NCI-H2029 (cell line): ENCODE results near the gene NAPSA.

Experiments
- DNase-seq: peaks from one replicate; lab custom pipeline; 2025; lab: John Stamatoyannopoulos, UW

NAPSA gene

DNA sequence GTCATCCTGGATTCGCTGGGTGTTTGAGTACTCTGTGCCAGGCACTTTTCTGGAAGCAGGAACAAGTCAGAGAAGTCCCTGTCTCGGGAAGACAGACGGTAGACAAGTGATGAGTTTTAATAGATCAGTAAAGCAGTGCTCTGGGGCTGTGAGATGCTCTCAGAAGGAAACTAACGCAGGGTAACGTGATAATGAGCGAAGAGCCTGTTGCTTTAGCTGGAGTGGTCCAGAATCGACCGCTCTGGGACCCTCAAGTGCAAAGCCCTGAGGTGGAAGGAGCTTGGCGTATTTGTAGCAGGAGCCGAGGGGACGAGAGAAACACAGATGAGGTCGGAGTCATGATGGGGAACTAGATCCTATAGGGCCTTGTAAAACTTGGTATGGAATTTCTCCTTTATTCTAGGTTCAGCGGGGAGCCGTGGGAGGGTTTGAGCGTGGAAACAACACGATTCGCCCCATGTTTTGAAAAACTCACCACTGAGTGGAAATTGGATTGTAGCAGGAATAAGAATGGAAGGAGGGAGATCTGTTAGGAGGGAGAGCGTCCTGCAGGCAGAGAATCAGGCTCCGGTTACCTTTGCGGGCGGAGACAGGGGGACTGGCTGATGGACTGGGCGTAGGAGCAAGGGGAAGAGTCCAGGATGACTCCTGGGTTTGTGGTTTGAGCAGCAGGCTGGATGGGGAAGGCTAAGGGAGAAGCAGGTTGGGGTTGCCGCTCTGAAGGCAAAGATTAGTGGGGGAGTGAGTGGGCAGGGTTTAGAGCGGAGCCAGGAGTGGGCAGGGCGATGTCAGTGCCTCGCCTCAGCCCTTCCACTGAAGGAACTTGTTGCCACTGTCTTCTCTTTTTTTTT, 19.5 kb upstream of the NAPSA start:
- DNase-seq, result no peak

DNA sequence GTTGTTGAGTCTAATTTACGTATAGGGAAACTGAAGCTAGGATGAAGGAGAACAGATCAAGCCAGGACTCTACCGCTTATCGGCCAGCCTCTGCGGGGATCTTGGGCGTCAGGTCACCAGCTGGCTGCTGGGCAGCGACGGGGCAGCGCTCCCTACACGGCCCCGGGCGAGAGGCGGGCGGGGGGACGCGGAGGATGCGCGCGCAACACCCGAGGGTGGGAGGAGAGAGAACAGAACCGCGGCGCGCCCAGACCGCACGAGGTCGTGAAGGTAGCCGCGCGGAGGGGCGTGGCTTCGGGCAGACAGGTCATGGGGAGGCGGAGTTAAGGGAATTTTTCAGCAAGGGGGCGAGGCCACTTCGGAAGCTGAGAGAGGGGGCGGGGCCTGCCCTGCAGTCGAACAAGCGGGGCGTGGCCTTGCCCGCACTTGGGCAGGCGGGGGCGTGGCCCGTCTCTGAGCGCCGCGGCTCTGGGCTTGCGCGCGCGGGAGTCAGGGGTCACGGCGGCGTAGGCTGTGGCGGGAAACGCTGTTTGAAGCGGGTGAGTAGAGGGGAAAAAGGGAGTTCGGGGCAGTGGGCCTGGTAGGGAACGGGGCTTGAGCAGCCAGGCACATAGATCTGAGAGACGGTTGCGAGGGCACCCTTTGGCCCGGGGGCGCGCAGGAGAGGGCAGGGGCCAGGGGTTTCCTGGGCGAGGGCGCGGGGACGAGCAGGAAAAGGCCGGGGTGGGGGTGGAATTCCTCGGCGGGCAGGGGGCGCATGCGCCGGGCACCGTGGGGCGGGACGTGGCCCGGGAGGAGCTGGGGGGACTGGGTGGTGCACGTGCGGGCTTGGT, 18.6 kb upstream of the NAPSA start, which contains the start of gene POLD1:
TSS of gene POLD1 (plus strand) at position 496 of the 833 bp plus-strand sequence. CDS start 14,505 bp downstream, outside the sequence.
- DNase-seq, result peak; percentile 99

DNA sequence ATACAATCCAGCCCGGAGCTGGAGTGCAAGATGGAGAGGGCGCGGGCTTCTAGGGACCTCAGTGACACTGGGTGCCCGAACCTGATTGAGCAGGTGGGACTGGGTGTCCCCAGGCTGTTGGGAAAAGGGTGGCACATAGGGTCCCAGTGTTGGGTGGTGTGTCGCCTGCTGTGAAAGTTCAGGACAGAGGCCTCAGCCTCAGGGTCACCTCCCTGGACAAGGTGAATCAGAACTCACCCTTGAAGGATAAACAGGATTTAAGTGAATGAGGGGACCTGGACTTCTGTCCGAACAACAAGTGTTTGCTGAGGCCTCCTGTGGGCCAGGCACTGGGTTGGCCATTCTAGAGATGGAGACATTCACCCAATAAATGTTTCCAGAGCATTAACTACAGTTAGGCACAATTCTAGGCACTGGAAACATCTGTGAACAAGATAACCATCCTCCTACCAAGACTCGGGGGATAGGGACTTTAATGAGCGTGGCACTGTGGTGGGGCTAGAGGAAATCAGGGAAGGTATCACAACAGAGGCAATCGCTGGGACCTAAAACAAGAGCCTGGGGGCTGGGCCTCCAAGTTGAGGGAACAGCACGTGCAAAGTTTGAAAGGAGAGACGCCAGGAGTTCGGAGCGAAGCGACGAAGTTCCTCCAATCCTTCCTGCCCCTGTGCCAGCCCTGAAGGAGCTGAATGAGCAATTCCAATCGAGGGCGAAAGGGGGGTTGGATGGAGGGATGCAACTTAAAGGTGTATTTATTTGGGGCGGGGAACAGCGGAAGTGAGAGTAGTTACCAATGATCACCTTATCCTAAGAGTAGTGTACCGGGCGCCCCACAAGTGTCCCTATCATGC, 17.8 kb upstream of the NAPSA start:
- DNase-seq, result no peak

DNA sequence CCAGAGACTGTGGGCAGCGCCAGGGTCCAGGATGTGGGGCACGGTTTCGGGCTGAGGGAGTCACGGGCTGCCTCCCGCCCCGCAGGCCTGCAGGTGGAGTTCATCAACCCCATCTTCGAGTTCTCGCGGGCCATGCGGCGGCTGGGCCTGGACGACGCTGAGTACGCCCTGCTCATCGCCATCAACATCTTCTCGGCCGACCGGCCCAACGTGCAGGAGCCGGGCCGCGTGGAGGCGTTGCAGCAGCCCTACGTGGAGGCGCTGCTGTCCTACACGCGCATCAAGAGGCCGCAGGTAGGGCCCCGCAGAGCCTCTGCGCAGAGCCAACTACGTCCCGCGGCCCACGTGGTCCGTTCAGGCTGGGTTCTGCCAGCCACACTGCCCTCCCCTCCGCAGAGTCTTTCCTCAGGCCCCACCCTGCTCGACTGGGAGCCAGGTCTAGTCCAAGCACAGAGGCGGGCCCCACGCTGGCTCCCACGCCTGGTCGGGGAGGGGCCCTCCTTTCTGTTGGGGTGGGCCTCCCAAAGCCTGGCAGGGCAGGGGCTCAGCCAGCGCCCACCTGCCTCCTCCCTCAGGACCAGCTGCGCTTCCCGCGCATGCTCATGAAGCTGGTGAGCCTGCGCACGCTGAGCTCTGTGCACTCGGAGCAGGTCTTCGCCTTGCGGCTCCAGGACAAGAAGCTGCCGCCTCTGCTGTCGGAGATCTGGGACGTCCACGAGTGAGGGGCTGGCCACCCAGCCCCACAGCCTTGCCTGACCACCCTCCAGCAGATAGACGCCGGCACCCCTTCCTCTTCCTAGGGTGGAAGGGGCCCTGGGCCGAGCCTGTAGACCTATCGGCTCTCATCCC, 16.7 kb upstream of the NAPSA start:
- no peak for DNase-seq

DNA sequence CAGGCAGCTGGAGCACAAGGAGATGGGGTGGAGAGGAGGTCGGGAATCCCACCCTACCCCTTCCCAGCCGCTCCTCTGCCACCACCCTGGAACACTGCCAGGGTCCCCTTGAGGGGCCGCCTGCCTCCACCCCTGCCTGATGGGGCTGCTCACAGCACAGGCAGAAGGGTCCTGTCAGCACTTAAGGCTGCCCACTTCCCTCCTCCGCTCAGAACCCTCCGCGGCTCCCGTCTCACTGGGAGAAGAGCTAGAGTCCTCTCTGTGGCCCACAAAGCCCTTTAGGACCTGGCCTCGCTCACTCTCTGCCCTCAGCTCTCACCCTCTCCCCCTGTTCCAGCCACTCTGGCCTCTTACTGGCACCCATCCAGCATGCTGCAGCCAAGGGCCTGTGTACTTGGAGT, 15.3 kb upstream of the NAPSA start:
- no peak for DNase-seq

DNA sequence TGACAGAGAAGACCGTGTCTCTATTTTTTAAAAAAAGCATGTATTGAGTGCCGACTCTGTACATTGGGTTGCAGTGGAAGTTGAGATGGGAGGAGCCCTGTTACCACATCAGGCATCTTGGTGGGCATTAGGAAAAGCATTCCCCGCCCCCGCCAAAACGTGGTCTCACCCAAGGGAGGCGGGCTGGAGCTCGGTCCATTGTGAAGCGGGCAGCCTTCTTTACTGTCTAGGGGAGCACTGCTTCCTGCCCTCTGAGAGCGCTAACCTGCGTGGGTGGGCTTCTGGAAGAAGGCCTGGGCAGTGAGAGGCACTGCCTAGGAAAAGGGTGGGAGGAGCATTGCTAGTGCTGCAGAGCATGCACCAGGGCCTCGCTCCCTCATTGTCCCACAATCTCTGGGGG, 14.7 kb upstream of the NAPSA start:
- DNase-seq, result no peak

DNA sequence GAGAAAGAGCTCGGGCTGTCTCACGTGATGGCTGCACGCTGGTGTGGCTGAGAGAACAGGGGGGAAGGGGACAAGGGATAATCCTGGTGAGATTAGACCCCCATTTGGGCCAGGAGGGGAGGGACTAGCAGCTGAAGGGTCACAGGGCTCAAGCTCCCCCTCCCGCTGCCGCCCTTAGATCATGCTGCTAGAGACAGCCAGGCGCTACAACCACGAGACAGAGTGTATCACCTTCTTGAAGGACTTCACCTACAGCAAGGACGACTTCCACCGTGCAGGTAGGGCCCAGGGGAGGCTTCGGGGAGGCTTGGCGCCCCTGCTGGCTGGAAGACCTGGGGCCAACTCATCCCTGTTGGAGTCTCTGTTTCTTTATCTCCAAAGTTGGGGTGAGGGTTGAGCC, 14.2 kb upstream of the NAPSA start:
- DNase-seq, result no peak

DNA sequence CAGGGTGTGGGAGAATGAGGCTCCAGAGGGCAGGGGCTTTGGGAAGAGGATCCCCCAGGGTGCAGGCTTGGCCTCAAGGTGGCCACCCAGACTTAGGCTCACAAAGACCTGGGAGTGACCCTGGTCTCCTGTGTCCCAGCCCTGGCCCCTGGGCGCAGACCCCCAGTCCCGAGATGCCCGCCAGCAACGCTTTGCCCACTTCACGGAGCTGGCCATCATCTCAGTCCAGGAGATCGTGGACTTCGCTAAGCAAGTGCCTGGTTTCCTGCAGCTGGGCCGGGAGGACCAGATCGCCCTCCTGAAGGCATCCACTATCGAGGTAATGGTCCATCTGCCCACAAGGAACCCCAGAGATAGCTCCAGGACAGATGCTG, 13.4 kb upstream of the NAPSA start:
- DNase-seq, result no peak

DNA sequence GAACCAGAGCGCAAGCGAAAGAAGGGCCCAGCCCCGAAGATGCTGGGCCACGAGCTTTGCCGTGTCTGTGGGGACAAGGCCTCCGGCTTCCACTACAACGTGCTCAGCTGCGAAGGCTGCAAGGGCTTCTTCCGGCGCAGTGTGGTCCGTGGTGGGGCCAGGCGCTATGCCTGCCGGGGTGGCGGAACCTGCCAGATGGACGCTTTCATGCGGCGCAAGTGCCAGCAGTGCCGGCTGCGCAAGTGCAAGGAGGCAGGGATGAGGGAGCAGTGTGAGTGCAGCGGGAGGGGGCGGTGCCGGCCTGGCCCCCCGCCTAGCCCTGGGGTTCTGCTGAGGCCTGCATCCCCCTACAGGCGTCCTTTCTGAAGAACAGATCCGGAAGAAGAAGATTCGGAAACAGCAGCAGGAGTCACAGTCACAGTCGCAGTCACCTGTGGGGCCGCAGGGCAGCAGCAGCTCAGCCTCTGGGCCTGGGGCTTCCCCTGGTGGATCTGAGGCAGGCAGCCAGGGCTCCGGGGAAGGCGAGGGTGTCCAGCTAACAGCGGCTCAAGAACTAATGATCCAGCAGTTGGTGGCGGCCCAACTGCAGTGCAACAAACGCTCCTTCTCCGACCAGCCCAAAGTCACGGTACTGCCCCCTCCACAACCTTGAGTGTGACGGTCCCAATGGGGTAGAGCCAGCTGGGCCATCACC, 12.9 kb upstream of the NAPSA start:
- DNase-seq, result no peak

DNA sequence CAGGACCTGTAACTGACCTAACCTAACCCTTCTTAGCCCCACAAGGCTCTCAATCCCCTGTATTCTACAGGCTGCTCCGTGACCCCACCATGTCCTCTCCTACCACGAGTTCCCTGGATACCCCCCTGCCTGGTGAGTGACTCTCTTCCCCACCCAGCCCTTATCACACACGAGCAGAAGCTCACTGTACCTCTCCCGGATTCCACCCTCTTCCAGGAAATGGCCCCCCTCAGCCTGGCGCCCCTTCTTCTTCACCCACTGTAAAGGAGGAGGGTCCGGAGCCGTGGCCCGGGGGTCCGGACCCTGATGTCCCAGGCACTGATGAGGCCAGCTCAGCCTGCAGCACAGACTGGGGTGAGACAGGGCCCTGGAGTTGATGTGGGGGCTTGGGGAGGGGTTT, 12.1 kb upstream of the NAPSA start:
- no peak for DNase-seq

DNA sequence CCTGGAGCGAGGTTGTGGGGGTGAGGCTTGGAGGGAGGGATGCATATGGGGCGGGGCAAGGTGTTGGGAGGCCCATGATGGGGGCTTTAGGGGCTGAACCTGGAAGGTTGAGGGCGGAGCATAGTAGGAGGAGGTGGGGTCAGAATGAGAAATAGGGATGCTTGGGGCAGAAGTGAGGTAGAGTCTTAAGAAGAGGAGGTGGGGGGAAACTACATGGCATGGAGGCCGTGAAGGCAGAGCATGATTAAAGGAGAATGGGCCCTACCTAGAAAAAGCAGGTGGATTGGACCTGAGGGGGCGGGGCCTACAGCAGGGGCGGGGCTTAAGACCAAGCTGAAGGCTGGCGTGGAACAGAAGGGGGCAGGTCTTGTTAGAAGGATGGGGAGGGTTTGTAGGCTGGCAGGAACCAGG, 11.6 kb upstream of the NAPSA start:
- peak; percentile 23 for DNase-seq

DNA sequence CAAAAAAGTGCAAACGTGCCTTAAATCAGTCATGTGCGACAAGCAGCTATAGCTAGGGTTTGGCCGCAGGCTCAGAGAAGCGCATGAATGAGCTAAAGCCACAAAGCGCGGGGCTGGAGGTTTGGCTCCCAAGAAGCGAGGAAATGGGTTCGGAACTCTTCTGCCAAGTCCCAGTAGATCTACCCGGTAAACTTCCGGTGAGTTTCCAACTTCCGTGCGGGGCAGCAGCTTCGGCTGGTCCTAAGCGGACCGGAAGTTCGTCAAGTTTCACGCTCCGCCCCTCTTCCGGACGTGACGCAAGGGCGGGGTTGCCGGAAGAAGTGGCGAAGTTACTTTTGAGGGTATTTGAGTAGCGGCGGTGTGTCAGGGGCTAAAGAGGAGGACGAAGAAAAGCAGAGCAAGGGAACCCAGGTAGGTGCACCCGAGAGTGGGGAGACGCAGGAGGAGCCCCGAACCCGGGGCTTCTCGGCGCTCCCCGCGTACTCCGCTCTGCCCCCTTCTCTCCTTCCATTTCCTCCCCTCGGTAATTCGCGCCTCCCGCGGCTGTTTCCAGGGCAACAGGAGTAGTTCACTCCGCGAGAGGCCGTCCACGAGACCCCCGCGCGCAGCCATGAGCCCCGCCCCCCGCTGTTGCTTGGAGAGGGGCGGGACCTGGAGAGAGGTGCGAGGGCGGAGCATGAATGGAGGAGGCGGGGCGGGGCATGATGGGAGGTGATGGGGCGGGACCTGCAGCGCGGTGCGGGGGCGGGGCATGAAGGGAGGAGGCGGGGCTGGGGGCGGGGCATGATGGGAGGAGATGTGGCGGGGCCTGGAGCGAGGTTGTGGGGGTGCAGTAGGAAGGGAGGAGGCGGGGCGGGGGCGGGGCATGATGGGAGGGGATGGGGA, 11.0 kb upstream of the NAPSA start, which contains the start of gene NR1H2:
TSS of gene NR1H2 (plus strand) at position 292 of the 885 bp plus-strand sequence. CDS start 1,149 bp downstream, outside the sequence.
- peak; percentile 97 for DNase-seq

DNA sequence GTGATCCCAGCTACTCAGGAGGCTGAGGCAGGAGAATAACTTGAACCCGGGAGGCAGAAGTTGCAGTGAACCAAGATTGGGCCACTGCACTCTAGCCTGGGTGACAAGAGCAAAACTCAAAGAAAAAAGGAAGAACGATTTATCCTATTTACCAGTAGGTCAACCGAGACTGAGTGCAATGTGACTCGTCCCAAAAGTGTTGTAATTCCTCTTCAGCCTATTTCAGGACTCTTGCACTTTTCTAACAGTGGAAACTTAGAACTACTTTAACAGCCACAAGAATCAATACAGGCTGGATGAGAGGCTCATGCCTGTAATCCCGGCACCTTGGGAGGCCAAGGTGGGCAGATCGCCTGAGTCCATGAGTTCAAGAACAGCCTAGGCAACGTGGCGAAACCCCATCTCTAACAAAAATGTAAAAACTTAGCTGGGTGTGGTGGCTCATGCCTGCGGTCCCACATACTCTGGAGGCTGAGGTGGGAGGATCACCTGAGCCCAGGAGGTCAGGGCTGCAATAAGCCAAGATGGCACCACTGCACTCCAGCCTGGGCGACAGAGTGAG, 6.6 kb upstream of the NAPSA start:
- DNase-seq, result no peak

DNA sequence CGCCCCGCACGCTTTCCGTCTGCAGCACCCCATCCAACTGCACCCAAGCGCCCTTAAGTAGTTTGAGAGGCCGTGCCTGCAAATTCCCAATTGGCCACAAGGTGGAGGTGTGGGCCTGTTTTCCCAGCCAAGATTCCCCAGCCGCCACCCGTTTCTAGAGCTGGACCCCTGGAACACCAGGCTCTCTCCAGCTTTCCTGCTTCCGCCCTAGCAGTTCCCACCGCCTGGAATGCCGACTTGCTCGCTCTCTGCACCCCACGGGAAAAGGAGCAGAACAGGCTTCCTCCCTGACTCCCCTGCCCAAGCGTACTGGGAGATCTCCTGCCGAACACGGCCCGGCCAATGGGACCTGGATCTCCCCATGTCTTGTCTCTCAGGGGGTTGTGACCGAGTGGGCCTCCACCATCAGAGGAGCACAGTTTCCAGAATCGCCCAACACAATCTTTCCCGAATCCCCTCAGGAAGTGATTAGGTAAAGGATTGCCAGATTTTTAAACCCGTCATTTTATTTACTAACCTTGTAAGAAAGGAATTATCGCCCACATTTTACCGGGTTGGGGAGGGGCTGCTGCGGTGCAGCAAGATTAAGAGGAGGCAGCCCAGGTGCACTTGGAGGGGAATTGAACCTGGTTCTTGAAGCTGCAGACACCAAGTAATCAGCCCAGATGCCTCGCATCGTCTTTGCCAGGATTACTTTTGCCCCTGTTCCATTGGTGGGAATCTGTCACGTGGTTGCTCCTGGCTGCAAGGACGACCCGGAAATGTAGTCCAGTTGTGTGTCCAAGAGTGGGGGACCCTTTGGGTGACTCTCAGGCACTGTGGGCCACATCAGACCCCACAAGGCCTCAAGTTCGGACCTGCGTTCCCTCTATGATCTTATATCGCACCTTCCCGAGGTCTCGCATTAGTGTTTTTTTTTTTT, 3.5 kb upstream of the NAPSA start:
- peak; percentile 88 for DNase-seq

DNA sequence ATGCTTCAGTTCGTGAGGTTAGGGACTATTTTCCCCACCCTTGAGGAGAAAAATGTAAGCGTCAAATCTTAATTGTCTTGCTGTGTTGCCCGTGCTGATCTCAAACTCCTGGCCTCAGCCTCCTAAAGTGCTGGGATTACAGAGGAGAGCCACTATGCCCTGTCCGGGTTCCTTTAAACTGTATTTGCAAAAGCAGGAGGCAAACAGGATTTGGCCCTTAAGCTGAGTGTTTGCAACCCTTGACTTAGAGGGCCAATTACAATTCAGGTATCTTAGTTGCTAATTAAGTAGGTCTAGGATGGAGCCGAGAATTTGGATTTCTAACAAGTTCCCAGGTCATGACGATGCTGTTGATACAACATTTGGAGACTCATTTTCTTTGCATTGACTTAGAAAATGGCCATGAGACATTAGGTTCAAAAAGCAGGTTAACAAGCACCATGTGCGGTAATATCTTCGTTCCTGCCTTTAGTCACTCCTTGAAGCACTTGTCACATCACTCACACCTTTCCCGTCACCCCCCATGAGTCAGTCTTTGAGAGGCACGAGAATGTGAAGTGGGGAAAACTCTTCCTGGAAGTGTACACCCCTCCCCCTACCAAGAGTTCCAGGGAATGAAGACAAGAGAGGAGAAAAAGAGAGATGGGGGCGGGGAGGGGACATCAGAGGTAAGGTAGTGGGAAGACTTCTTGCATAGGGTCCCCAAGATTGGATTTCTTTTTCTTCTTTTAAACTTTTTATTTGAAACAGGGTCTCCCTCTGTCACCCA, 2.6 kb downstream of the NAPSA start:
- DNase-seq, result no peak

DNA sequence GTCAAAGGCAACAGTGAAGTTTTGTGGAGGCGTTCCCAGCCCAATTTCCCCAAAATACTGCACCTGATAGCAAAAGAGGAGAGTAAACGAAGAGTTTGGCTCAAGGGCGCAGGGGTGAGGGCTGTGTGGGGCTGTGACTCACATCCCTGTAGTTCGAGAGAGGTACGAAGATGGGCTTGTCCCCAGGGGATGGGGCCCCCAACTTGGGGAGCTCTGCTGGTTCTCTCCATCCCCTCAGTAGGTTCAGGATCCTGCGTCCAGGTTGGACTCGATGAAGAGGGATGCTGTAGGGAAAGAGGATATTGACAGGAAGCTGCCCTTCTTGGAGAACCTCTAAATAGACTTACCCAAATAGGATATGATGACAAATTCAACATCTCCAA, 3.4 kb downstream of the NAPSA start:
- DNase-seq, result no peak

DNA sequence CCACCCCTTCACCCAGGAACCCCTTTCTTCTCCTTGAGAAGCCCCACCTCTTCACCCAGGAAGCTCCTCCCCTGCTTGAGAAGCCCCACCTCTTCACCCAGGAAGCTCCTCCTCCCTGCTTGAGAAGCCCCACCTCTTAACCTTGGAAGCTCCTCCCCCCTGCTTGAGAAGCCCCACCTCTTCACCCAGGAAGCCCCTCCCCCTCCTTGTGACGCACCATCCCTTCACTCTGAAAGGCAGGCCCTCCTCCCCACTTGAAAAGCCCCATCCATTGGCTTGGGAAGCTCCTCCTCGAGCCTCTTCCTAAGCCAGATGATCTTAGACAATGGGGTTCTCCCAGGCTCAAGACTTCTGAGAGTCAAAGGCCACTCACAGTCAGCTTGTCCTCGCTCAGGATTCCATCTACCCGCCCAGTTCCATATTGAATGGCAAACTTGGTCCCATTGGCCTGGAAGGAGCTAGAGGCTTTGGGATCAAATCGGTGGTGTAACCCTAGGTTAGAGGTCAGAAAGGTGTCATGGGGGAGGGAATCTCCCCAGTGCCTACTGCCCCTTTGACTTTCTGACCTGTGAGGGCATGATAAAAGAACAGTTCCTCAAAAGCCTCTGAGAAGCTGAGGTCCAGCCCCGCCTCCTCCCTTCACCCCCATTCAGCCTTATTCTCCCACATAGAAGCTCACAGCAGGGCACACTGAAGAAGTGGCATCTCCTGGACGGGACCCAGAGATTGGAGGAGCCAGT, 4.0 kb downstream of the NAPSA start:
- no peak for DNase-seq
